ENCODE data around the gene IZUMO4.

IZUMO4 gene

GRCh38 chr19:2110822-2111221 is 14.1 kb downstream of the IZUMO4 start:
- DNase-seq: no peak

GRCh38 chr19:2111425-2111824 is 14.7 kb downstream of the IZUMO4 start:
- DNase-seq: no peak

GRCh38 chr19:2111886-2112285 is 15.2 kb downstream of the IZUMO4 start:
- no peak for DNase-seq

GRCh38 chr19:2112516-2113320 is 16.0 kb downstream of the IZUMO4 start:
- no peak for DNase-seq

GRCh38 chr19:2113439-2114211 is 16.9 kb downstream of the IZUMO4 start:
- no peak for DNase-seq

GRCh38 chr19:2114218-2114617 is 17.5 kb downstream of the IZUMO4 start:
- DNase-seq: no peak

- no peak for DNase-seq
Measured at GRCh38 chr19:2114821-2115220, 18.1 kb downstream of the IZUMO4 start.

- DNase-seq: no peak
Measured at GRCh38 chr19:2115324-2115723, 18.6 kb downstream of the IZUMO4 start.

GRCh38 chr19:2115911-2116426 is 19.3 kb downstream of the IZUMO4 start:
- DNase-seq: no peak

- no peak for DNase-seq
Measured at GRCh38 chr19:2116507-2116906, 19.8 kb downstream of the IZUMO4 start.

GRCh38 chr19:2117215-2117960 is 20.7 kb downstream of the IZUMO4 start:
- DNase-seq: no peak

GRCh38 chr19:2118438-2118837 is 21.7 kb downstream of the IZUMO4 start:
- DNase-seq: no peak

- no peak for DNase-seq
Measured at GRCh38 chr19:2119921-2120785, 23.4 kb downstream of the IZUMO4 start.

GRCh38 chr19:2120821-2121220 is 24.1 kb downstream of the IZUMO4 start:
- DNase-seq: no peak

GRCh38 chr19:2121416-2122051 is 24.8 kb downstream of the IZUMO4 start:
- no peak for DNase-seq

GRCh38 chr19:2122251-2122650 is 25.5 kb downstream of the IZUMO4 start:
- DNase-seq: no peak

- no peak for DNase-seq
Measured at GRCh38 chr19:2122982-2123381, 26.3 kb downstream of the IZUMO4 start.

- DNase-seq: no peak
Measured at GRCh38 chr19:2123682-2124387, 27.1 kb downstream of the IZUMO4 start.

GRCh38 chr19:2126879-2127518 is 30.3 kb downstream of the IZUMO4 start:
- no peak for DNase-seq

- no peak for DNase-seq
Measured at GRCh38 chr19:2127758-2128157, 31.0 kb downstream of the IZUMO4 start.

All from T-helper 1 cell (primary cell).